ENCODE results near the gene PTPRB.

DNA sequence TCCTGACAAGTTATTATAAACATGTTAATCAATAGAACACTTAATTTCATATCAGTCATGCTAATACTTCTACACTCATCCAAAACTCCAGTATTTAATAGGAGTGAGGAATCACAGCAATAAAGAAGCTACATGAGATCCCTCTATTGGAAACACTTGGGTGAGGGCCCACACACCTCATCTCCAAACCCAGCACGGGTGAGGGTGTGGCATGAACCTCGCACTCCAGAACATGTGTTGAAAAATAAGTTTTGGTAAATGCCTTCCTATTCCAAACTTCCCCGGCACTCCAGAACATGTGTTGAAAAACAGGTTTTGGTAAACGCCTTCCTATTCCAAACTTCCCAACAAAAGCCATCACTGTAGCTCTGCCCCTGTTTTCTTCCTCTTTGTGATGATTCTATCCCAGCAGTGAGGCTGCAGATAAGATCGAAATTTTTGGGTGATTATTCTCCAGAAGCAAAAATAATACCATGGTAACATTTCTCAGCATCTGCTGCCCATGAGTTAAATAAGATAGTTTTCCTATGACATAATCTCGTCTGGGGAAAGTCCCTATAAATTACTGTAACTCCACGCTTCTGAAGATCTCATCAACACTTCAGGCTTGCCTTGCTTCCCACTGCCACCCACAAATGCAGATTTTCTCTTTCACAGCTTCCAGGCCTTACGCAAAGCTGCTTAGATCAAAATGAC, 24.4 kb upstream of the PTPRB start:
- no peak for TF ChIP-seq POLR2A (IDR thresholded peaks at IDR 0.05)
- TF ChIP-seq, protein P1, sequence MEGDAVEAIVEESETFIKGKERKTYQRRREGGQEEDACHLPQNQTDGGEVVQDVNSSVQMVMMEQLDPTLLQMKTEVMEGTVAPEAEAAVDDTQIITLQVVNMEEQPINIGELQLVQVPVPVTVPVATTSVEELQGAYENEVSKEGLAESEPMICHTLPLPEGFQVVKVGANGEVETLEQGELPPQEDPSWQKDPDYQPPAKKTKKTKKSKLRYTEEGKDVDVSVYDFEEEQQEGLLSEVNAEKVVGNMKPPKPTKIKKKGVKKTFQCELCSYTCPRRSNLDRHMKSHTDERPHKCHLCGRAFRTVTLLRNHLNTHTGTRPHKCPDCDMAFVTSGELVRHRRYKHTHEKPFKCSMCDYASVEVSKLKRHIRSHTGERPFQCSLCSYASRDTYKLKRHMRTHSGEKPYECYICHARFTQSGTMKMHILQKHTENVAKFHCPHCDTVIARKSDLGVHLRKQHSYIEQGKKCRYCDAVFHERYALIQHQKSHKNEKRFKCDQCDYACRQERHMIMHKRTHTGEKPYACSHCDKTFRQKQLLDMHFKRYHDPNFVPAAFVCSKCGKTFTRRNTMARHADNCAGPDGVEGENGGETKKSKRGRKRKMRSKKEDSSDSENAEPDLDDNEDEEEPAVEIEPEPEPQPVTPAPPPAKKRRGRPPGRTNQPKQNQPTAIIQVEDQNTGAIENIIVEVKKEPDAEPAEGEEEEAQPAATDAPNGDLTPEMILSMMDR (IDR thresholded peaks at IDR 0.05) = no peak
